Left ventricle myocardium inferior (tissue), 1 donor: ENCODE results near the gene MMP25. TPM values are rescaled to one million over a fixed set of nuclear protein-coding genes. Genes with fewer than 3 reads are reported as not detected.

Source experiments
- DNase-seq: peaks from one replicate; pipeline ENCODE4 v3.0.0-alpha.2; 2020
- H3K27ac ChIP-seq: fragments of 200-600 bp; replicated peaks from 2 replicates; pipeline ENCODE4 v1.8.0; 2021
- H3K27me3 ChIP-seq: fragments of 200-600 bp; 2 replicates; pipeline ENCODE4 v1.8.0; 2021; ENCODE audit warnings: low read depth
- H3K36me3 ChIP-seq: fragments of 200-600 bp; 2 replicates; pipeline ENCODE4 v1.8.0; 2021
- H3K4me1 ChIP-seq: fragments of 200-600 bp; 2 replicates; pipeline ENCODE4 v1.8.0; 2021
- H3K4me3 ChIP-seq: fragments of 200-600 bp; 2 replicates; pipeline ENCODE4 v1.8.0; 2021; ENCODE audit warnings: mild to moderate bottlenecking, moderate library complexity
- H3K9me3 ChIP-seq: fragments of 200-600 bp; replicated peaks from 2 replicates; pipeline ENCODE4 v1.8.0; 2021
- intact Hi-C: fragments of 100-400 bp; cut with micrococcal nuclease; formaldehyde crosslinking; loops from one replicate; pipeline ENCODE4 v1.11.0; 2022
- long read RNA-seq: library from polyadenylated mRNA; unstranded; transcript quantifications from one replicate; pipeline ENCODE4 v2.0.0, GENCODE V29; 2021
- total RNA-seq: library from RNA; stranded (reverse); fragmentation: NEBNext Ultra II Directional; extraction: Animal tissue kit (Norgen Biotek cat#: 25700); gene quantifications from one replicate; pipeline ENCODE4 v1.2.1, GENCODE V29; 2021
- TF ChIP-seq, protein P1 (sequence below): fragments of 200-600 bp; IDR thresholded peaks from 2 replicates; pipeline ENCODE4 v1.8.0; 2021; ENCODE audit warnings: antibody characterized with exemption, mild to moderate bottlenecking, borderline replicate concordance
- donor health status: DM: no; HTN: yes; CAD: no; lungs with severe emphysema.

MMP25 gene, protein sequence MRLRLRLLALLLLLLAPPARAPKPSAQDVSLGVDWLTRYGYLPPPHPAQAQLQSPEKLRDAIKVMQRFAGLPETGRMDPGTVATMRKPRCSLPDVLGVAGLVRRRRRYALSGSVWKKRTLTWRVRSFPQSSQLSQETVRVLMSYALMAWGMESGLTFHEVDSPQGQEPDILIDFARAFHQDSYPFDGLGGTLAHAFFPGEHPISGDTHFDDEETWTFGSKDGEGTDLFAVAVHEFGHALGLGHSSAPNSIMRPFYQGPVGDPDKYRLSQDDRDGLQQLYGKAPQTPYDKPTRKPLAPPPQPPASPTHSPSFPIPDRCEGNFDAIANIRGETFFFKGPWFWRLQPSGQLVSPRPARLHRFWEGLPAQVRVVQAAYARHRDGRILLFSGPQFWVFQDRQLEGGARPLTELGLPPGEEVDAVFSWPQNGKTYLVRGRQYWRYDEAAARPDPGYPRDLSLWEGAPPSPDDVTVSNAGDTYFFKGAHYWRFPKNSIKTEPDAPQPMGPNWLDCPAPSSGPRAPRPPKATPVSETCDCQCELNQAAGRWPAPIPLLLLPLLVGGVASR
- 1.2 TPM for total RNA-seq
- long read RNA-seq, partial matches to known transcripts, result 1 of 1 reads
- long read RNA-seq, other reads (novel, unspliced or antisense), result 0 of 1 reads

- no peaks in the 10 kb centered on the region for H3K9me3 ChIP-seq
- peaks cover 22% of the 10 kb centered on the region for H3K4me1 ChIP-seq
- H3K27me3 ChIP-seq, result peaks cover 98% of the 10 kb centered on the region
- peak within 1 kb of the TSS; percentile 69 for H3K4me3 ChIP-seq
- no peak for DNase-seq
- TF ChIP-seq, protein P1, sequence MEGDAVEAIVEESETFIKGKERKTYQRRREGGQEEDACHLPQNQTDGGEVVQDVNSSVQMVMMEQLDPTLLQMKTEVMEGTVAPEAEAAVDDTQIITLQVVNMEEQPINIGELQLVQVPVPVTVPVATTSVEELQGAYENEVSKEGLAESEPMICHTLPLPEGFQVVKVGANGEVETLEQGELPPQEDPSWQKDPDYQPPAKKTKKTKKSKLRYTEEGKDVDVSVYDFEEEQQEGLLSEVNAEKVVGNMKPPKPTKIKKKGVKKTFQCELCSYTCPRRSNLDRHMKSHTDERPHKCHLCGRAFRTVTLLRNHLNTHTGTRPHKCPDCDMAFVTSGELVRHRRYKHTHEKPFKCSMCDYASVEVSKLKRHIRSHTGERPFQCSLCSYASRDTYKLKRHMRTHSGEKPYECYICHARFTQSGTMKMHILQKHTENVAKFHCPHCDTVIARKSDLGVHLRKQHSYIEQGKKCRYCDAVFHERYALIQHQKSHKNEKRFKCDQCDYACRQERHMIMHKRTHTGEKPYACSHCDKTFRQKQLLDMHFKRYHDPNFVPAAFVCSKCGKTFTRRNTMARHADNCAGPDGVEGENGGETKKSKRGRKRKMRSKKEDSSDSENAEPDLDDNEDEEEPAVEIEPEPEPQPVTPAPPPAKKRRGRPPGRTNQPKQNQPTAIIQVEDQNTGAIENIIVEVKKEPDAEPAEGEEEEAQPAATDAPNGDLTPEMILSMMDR, result no peak
- no peak within 1 kb of the TSS for H3K27ac ChIP-seq
- intact Hi-C loops, result no loop called here
- no peaks in the 10 kb centered on the region for H3K36me3 ChIP-seq
These were observed at the start of gene MMP25 for GRCh38 chr16:3045758-3046640. Gene MMP25 (plus strand): TSS chr16:3046561. CDS start chr16:3046918, 357 bp downstream.

DNA sequence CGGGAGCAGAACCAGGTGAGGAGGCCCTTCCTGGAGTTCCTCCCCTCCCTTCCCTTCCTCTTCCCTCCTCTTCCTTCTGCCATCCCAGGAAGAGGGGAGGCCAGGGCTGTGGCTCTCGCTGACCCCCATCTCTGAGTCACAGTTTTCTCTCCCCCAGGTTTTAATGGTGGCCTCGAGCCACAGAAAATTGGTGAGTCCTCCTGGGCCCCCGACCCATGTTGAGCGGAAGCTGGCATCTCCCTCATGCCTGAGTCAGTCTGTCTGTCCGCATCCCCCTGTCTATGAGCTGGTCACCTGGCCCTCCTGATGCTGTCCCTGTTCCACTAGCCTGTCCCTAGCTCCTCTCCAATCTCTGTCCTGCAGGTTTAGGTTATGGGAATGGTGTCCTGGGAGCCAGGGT, 46.4 kb upstream of the MMP25 start:
- peaks cover 76% of the 10 kb centered on the region for H3K27me3 ChIP-seq
- TF ChIP-seq, protein P1, result no peak
- no peaks in the 10 kb centered on the region for H3K36me3 ChIP-seq

GRCh38 chr16:3000540-3000939, 45.8 kb upstream of the MMP25 start:
- Histone ChIP-seq H3K27ac (no peak overlapping the region), H3K9me3 (no peaks in the 10 kb centered on the region), H3K4me1 (peaks cover 10% of the 10 kb centered on the region), H3K36me3 (no peaks in the 10 kb centered on the region), H3K4me3 (no peak overlapping the region), H3K27me3 (peaks cover 76% of the 10 kb centered on the region)
- TF ChIP-seq, protein P1, result no peak
- DNase-seq, result no peak
- intact Hi-C loops, result no loop called here

More for the DNA sequence above, 46.4 kb upstream of the MMP25 start:
- intact Hi-C loops, result no loop called here
- H3K4me3 ChIP-seq, result no peak overlapping the region
- H3K4me1 ChIP-seq, result peaks cover 8% of the 10 kb centered on the region
- H3K27ac ChIP-seq, result no peak overlapping the region
- no peaks in the 10 kb centered on the region for H3K9me3 ChIP-seq
- no peak for DNase-seq

DNA sequence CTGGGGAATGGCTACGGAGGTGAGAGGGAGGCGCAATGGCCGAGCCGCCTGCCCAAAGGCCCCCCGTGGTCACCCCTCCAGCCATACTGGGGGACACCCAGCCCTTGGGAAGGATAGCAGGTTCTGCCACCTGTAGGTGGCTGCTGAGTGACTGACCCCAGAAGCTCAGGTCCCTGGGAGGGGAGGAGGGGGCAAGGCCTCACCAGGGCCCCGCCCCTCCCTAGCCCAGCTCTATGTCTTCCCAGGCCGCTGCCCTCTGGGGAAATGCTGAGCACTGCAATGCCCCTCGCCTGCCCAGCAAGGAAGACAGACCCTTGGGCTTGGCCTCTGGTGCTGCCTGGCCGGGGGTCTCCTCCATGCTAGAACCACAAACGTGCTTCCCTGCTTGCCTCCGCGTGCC, 45.0 kb upstream of the MMP25 start:
- Histone ChIP-seq H3K4me3 (no peak overlapping the region), H3K36me3 (no peaks in the 10 kb centered on the region), H3K9me3 (no peaks in the 10 kb centered on the region), H3K27ac (no peak overlapping the region), H3K27me3 (peaks cover 76% of the 10 kb centered on the region), H3K4me1 (peaks cover 10% of the 10 kb centered on the region)
- TF ChIP-seq, protein P1, result no peak
- no peak for DNase-seq
- intact Hi-C loops, result no loop called here

DNA sequence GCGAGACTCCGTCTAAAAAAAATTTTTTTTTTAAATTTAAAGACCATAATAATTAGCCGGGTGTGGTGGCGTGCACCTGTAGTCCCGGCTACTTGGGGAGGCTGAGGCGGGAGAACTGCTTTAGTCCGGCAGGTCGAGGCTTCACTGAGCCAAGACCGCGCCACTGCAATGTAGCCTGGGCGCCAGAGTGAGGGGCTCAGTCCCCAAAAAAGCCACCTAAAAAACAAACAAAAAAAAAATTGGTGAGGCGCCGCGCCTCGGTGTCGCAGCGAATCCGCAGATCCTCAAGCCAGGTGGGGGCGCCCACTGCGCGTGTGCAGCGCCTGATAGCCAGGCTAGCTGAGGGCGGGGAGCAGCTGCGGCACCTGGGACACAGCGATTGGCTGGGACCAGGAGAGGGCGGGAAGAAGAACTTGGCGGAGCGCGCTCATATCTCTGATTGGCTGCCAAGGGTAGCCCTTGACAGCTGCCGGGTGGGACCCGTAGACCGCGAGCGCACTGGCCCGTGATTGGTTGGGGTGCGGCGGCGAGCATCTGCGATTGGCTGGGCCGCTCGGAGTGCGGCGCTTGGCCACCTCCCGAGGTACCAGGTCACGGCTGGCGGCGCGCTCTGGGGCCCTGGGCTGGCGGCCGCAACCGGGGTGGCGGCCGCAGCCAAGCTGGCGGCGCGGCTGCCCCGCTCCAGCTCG, 42.6 kb upstream of the MMP25 start:
- Histone ChIP-seq H3K4me1 (peaks cover 10% of the 10 kb centered on the region), H3K27ac (peak overlapping the region; percentile 54), H3K4me3 (peak overlapping the region; percentile 60), H3K36me3 (no peaks in the 10 kb centered on the region), H3K27me3 (peaks cover 76% of the 10 kb centered on the region), H3K9me3 (no peaks in the 10 kb centered on the region)
- intact Hi-C loops, result no loop called here
- TF ChIP-seq, protein P1, result peak; percentile 54
- DNase-seq, result peak; percentile 95
